Fibroblast of lung (primary cell): ENCODE data around the gene TIMM44. TPM values are rescaled to one million over a fixed set of nuclear protein-coding genes. Genes with fewer than 3 reads are reported as not detected.

ENCODE experiments used
- DNase-seq, 2 donors: peaks; one replicate each; pipeline versions ENCODE4 v3.0.0 to v3.0.0-alpha.2; 2010; ENCODE audit warnings: low read depth in 2 of 2
- H2AFZ ChIP-seq: 2 replicates; pipeline ENCODE4 v1.5.1; 2012; ENCODE audit warnings: low read length, control low read depth, inconsistent platforms
- H3K27ac ChIP-seq: 2 replicates; pipeline ENCODE4 v1.5.1; 2011; ENCODE audit warnings: low read length, control low read depth; ENCODE audit not compliant: insufficient read depth
- H3K27me3 ChIP-seq: 2 replicates; pipeline ENCODE4 v1.5.1; 2011; ENCODE audit warnings: mild to moderate bottlenecking, low read length; ENCODE audit not compliant: control insufficient read depth, insufficient read depth
- H3K36me3 ChIP-seq: 2 replicates; pipeline ENCODE4 v1.5.1; 2011; ENCODE audit warnings: low read length; ENCODE audit not compliant: control insufficient read depth, insufficient read depth
- H3K4me1 ChIP-seq: 2 replicates; pipeline ENCODE4 v1.5.1; 2011; ENCODE audit warnings: low read length; ENCODE audit not compliant: control insufficient read depth, insufficient read depth; ENCODE audit errors: extremely low read depth
- H3K4me2 ChIP-seq: 2 replicates; pipeline ENCODE4 v1.5.1; 2011; ENCODE audit warnings: low read length, control low read depth; ENCODE audit not compliant: insufficient read depth; ENCODE audit errors: extremely low read depth
- H3K4me3 ChIP-seq, 4 experiments: fragments of 200-600 bp in 1 of 4; sonication (generic) in 1 of 4; replicated peaks in 1 of 4; 2 replicates each; pipeline ENCODE4 v1.5.1; 2011 to 2016; ENCODE audit warnings: low read length in 4 of 4, low read depth in 3 of 4, mild to moderate bottlenecking in 3 of 4, control low read depth in 2 of 4, inconsistent platforms in 1 of 4, mixed read lengths in 1 of 4; ENCODE audit not compliant: insufficient read depth in 1 of 4; ENCODE audit errors: control extremely low read depth in 1 of 4
- H3K79me2 ChIP-seq: 2 replicates; pipeline ENCODE4 v1.5.1; 2012; ENCODE audit warnings: mild to moderate bottlenecking, low read length, inconsistent platforms; ENCODE audit not compliant: control insufficient read depth, insufficient read depth
- H3K9ac ChIP-seq: 2 replicates; pipeline ENCODE4 v1.5.1; 2011; ENCODE audit warnings: mild to moderate bottlenecking, low read length, control low read depth; ENCODE audit not compliant: insufficient read depth
- H3K9me3 ChIP-seq: 2 replicates; pipeline ENCODE4 v1.5.1; 2012; ENCODE audit warnings: low read depth, low read length; ENCODE audit not compliant: control insufficient read depth, insufficient read depth
- H4K20me1 ChIP-seq: 2 replicates; pipeline ENCODE4 v1.5.1; 2011; ENCODE audit warnings: low read length; ENCODE audit not compliant: control insufficient read depth, insufficient read depth; ENCODE audit errors: extremely low read depth
- EZH2 ChIP-seq: IDR thresholded peaks from 2 replicates; pipeline ENCODE4 v1.5.1; 2012; ENCODE audit warnings: low read length, control low read depth, mild to moderate bottlenecking; ENCODE audit errors: missing control alignments
- polyA plus RNA-seq, 2 donors: library from polyadenylated mRNA; depleted of rRNA in 1 of 2; stranded (reverse) in 1 of 2; unstranded in 1 of 2; fragments of >200 nt; gene quantifications; 2 replicates each; pipeline ENCODE4 v1.2.1, GENCODE V29; 2011 to 2012; ENCODE audit warnings: missing spikeins in 1 of 2
- total RNA-seq: library from RNA; depleted of rRNA; stranded (reverse); fragments of >200 nt; gene quantifications from 2 replicates; pipeline ENCODE4 v1.2.1, GENCODE V29; 2014
- TF ChIP-seq, protein P1 (sequence below), 2 donors: IDR thresholded peaks in 1 of 2; conservative IDR thresholded peaks in 1 of 2; 1 replicate in 1 of 2; 2 replicates in 1 of 2; pipeline ENCODE4 v1.5.1; 2011 to 2012; ENCODE audit warnings: low read length in 2 of 2, control low read depth in 1 of 2, inconsistent platforms in 1 of 2, low read depth in 1 of 2, mild to moderate bottlenecking in 1 of 2

TIMM44 gene
- total and polyA plus RNA-seq, 2 donors (not counting 1 experiment from before 2014, with no cell fraction given) = 29.5 to 56.1 TPM

DNA sequence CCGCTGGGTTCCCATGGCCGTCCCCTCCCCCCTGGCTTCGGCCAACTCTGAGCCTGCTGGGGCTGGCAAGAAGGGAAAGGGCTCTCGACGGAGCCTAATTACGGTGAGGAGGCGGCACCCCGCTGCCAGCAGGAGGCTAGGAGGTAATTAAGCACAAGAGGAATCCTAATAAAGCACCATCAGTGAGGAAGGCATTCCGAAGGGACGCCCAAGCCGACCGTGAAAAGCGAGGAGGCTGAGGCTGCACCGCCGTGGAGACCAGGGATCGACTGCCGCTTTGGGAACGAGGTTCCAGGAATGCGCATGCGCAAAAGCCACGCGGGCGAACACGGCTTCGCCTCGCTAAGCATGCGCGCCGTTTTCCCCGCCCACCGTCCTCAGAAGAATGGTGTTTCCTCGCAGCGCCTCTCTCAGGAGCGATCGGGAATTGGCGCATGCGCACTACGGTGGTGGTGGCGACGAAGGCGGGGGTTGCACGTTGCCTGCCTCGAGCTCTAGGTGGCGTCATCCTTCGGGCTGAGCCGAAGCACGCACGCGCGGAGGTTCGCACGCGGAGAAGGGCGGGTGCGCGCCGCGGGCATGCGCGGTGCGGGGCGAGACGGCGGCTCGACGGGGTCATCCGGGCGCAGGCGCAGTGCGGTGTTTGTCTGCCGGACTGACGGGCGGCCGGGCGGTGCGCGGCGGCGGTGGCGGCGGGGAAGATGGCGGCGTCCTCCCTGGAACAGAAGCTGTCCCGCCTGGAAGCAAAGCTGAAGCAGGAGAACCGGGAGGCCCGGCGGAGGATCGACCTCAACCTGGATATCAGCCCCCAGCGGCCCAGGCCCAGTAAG is 40.0 kb downstream of the TIMM44 start, which contains the start of gene MAP2K7:
Gene MAP2K7, plus strand, starts transcription at position 634 of the 830 bp plus-strand sequence. Its CDS starts 68 bp downstream, at position 702.
- Histone ChIP-seq H3K4me1 (peaks cover 6% of the 10 kb centered on the region), H2AFZ (peak within 1 kb of the TSS; percentile 62), H3K27ac (peak within 1 kb of the TSS; percentile 86), H3K36me3 (peaks cover 7% of the 10 kb centered on the region), H3K9ac (peak within 1 kb of the TSS; percentile 88), H3K9me3 (no peaks in the 10 kb centered on the region), H4K20me1 (no peaks in the 10 kb centered on the region), H3K79me2 (peaks cover 29% of the 10 kb centered on the region), H3K27me3 (no peaks in the 10 kb centered on the region), H3K4me3 (peak within 1 kb of the TSS; percentile 78 to 88 (median 85)), H3K4me2 (peak within 1 kb of the TSS; percentile 95)
- TF ChIP-seq, protein P1, sequence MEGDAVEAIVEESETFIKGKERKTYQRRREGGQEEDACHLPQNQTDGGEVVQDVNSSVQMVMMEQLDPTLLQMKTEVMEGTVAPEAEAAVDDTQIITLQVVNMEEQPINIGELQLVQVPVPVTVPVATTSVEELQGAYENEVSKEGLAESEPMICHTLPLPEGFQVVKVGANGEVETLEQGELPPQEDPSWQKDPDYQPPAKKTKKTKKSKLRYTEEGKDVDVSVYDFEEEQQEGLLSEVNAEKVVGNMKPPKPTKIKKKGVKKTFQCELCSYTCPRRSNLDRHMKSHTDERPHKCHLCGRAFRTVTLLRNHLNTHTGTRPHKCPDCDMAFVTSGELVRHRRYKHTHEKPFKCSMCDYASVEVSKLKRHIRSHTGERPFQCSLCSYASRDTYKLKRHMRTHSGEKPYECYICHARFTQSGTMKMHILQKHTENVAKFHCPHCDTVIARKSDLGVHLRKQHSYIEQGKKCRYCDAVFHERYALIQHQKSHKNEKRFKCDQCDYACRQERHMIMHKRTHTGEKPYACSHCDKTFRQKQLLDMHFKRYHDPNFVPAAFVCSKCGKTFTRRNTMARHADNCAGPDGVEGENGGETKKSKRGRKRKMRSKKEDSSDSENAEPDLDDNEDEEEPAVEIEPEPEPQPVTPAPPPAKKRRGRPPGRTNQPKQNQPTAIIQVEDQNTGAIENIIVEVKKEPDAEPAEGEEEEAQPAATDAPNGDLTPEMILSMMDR (conservative IDR thresholded peaks at IDR 0.05 in 1 of 2, IDR thresholded peaks at IDR 0.05 in 1 of 2; ENCODE audit: low read depth in 1 of 2, low read length in 2 of 2) = peak; percentile 31 to 59
- TF ChIP-seq EZH2 = no peak
- DNase-seq = peak; percentile 95 to 99

DNA sequence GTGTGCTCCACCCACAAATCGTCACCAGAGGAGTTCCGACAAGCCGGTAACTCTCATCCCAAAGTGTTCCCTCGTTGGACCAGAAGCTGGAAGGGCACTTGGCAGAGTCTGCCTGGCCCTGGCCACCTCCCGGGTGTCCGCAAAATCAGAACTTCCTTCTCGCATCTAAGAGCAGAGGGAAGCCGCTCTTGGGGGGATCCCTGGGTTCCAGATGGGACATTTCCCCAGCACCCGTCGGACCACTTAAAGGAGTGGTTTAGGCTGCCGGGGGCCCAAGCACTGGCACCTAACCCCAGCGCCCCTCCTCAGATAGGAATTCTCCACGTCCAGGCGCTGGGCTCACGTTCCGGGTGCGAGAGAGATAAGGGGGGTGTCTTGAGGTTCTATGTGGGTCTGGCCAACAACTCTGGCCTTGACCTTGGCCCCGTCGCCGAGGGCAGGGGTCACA is 40.6 kb downstream of the TIMM44 start:
- Histone ChIP-seq H3K36me3 (peaks cover 7% of the 10 kb centered on the region), H3K27me3 (no peaks in the 10 kb centered on the region), H3K79me2 (peaks cover 29% of the 10 kb centered on the region), H3K9ac (peak overlapping the region; percentile 41), H2AFZ (peak overlapping the region; percentile 62), H3K27ac (peak overlapping the region; percentile 57), H3K4me1 (peaks cover 6% of the 10 kb centered on the region), H4K20me1 (no peaks in the 10 kb centered on the region), H3K4me2 (peak overlapping the region; percentile 90), H3K4me3 (peak overlapping the region; percentile 55 to 76 (median 65)), H3K9me3 (no peaks in the 10 kb centered on the region)
- DNase-seq = no peak
- no peak for TF ChIP-seq EZH2
- TF ChIP-seq, protein P1 (conservative IDR thresholded peaks at IDR 0.05 in 1 of 2, IDR thresholded peaks at IDR 0.05 in 1 of 2; ENCODE audit: low read depth in 1 of 2, low read length in 2 of 2) = no peak

DNA sequence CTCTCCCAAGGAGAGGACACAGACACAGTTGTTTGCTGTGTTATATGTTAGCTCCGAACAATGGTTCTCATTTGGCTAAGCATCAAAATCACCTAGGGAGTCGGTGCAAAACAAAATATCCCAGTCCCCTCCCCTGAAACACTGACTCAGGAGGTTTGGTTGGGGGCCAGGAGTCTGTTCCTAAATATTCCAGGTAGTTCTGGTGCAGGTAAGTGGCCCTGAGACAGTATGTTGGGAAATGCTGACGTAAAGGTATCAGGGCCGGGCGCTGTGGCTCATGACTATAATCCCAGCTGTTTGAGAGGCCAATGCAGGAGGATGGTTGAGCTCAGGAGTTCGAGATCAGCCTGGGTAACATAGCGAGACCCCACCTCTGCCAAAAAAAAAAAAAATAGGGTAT is 42.1 kb downstream of the TIMM44 start:
- TF ChIP-seq EZH2 = no peak
- TF ChIP-seq, protein P1 (conservative IDR thresholded peaks at IDR 0.05 in 1 of 2, IDR thresholded peaks at IDR 0.05 in 1 of 2; ENCODE audit: low read depth in 1 of 2, low read length in 2 of 2) = no peak
- H3K36me3 ChIP-seq = peaks cover 5% of the 10 kb centered on the region
- no peak overlapping the region for H2AFZ ChIP-seq
- H3K79me2 ChIP-seq = peaks cover 23% of the 10 kb centered on the region
- H3K27me3 ChIP-seq = no peaks in the 10 kb centered on the region
- no peak for DNase-seq
- no peak overlapping the region for H3K4me2 ChIP-seq
- no peaks in the 10 kb centered on the region for H3K9me3 ChIP-seq
- H3K27ac ChIP-seq = no peak overlapping the region
- H3K4me1 ChIP-seq = peaks cover 6% of the 10 kb centered on the region
- no peak overlapping the region for H3K9ac ChIP-seq
- no peak overlapping the region for H3K4me3 ChIP-seq
- H4K20me1 ChIP-seq = no peaks in the 10 kb centered on the region
